H9 (cell line): ENCODE results near the gene ARHGEF7. TPM values are rescaled to one million over a fixed set of nuclear protein-coding genes. Genes with fewer than 3 reads are reported as not detected.

Experiments
- DNase-seq: peaks from one replicate; pipeline ENCODE4 v3.0.0-alpha.2; 2017
- H2AFZ ChIP-seq: one replicate; pipeline ENCODE4 v1.6.1; 2013; ENCODE audit warnings: mild to moderate bottlenecking, low read length, control low read depth, moderate library complexity
- H2AK5ac ChIP-seq: 2 replicates; pipeline ENCODE4 v1.6.1; 2013; ENCODE audit warnings: low read length, control low read depth, mixed read lengths; ENCODE audit not compliant: insufficient read length
- H2BK120ac ChIP-seq: one replicate; pipeline ENCODE4 v1.6.1; 2013; ENCODE audit warnings: low read depth, mild to moderate bottlenecking, low read length, control low read depth, inconsistent platforms; ENCODE audit not compliant: poor library complexity, severe bottlenecking
- H2BK12ac ChIP-seq: 2 replicates; pipeline ENCODE4 v1.6.1; 2013; ENCODE audit warnings: low read length, control low read depth, mixed read lengths, low read depth; ENCODE audit not compliant: insufficient read length
- H2BK15ac ChIP-seq: 2 replicates; pipeline ENCODE4 v1.6.1; 2013; ENCODE audit warnings: low read depth, low read length, control low read depth
- H2BK20ac ChIP-seq: one replicate; pipeline ENCODE4 v1.6.1; 2013; ENCODE audit warnings: low read depth, mild to moderate bottlenecking, low read length, control low read depth, inconsistent platforms; ENCODE audit not compliant: poor library complexity, severe bottlenecking
- H2BK5ac ChIP-seq: 2 replicates; pipeline ENCODE4 v1.6.1; 2013; ENCODE audit warnings: low read length, control low read depth, mixed read lengths; ENCODE audit not compliant: insufficient read length
- H3K14ac ChIP-seq: 2 replicates; pipeline ENCODE4 v1.6.1; 2013; ENCODE audit warnings: low read length, control low read depth; ENCODE audit not compliant: insufficient read depth
- H3K18ac ChIP-seq: 2 replicates; pipeline ENCODE4 v1.6.1; 2013; ENCODE audit warnings: low read depth, mild to moderate bottlenecking, mixed read lengths, low read length, control low read depth; ENCODE audit not compliant: insufficient read length
- H3K23ac ChIP-seq: 2 replicates; pipeline ENCODE4 v1.6.1; 2013; ENCODE audit warnings: low read length, control low read depth, mixed read lengths, low read depth; ENCODE audit not compliant: insufficient read length
- H3K23me2 ChIP-seq: 2 replicates; pipeline ENCODE4 v1.6.1; 2013; ENCODE audit warnings: low read depth, mild to moderate bottlenecking, mixed read lengths, low read length, control low read depth; ENCODE audit not compliant: insufficient read length, poor library complexity, severe bottlenecking
- H3K27ac ChIP-seq: 2 replicates; pipeline ENCODE4 v1.5.1; 2013; ENCODE audit warnings: low read length, control low read depth, mixed read lengths, low read depth; ENCODE audit not compliant: insufficient read length
- H3K27me3 ChIP-seq: 2 replicates; pipeline ENCODE4 v1.6.1; 2013; ENCODE audit warnings: low read length, control low read depth, inconsistent platforms; ENCODE audit not compliant: insufficient read depth
- H3K4ac ChIP-seq: 2 replicates; pipeline ENCODE4 v1.6.1; 2013; ENCODE audit warnings: low read depth, mild to moderate bottlenecking, control low read depth, inconsistent platforms, low read length, moderate library complexity
- H3K4me1 ChIP-seq: 2 replicates; pipeline ENCODE4 v1.6.1; 2013; ENCODE audit warnings: low read length, control low read depth, inconsistent platforms; ENCODE audit not compliant: insufficient read depth
- H3K4me2 ChIP-seq: 2 replicates; pipeline ENCODE4 v1.6.1; 2013; ENCODE audit warnings: low read length, control low read depth, mixed read lengths; ENCODE audit not compliant: insufficient read length, insufficient read depth
- H3K56ac ChIP-seq: 2 replicates; pipeline ENCODE4 v1.6.1; 2013; ENCODE audit warnings: low read depth, mild to moderate bottlenecking, mixed read lengths, low read length, control low read depth; ENCODE audit not compliant: insufficient read length
- H3K79me1 ChIP-seq: 2 replicates; pipeline ENCODE4 v1.6.1; 2013; ENCODE audit warnings: low read depth, mild to moderate bottlenecking, moderate library complexity, low read length, control low read depth, inconsistent platforms; ENCODE audit not compliant: insufficient read depth, poor library complexity, severe bottlenecking
- H3K79me2 ChIP-seq: 2 replicates; pipeline ENCODE4 v1.6.1; 2013; ENCODE audit warnings: low read length, control low read depth, inconsistent platforms; ENCODE audit not compliant: insufficient read depth
- H3K9ac ChIP-seq: 2 replicates; pipeline ENCODE4 v1.6.1; 2013; ENCODE audit warnings: low read length, control low read depth, mixed read lengths; ENCODE audit not compliant: insufficient read length; ENCODE audit errors: extremely low read depth
- H3K9me3 ChIP-seq: one replicate; pipeline ENCODE4 v1.6.1; 2013; ENCODE audit warnings: low read depth, low read length, inconsistent platforms; ENCODE audit not compliant: control insufficient read depth
- H3T11ph ChIP-seq: one replicate; pipeline ENCODE4 v1.6.1; 2013; ENCODE audit warnings: mild to moderate bottlenecking, low read length, control low read depth, inconsistent platforms
- H4K20me1 ChIP-seq: one replicate; pipeline ENCODE4 v1.6.1; 2013; ENCODE audit not compliant: control insufficient read depth, insufficient read length, insufficient read depth
- H4K5ac ChIP-seq: 2 replicates; pipeline ENCODE4 v1.6.1; 2013; ENCODE audit warnings: low read depth, mild to moderate bottlenecking, mixed read lengths, low read length, control low read depth; ENCODE audit not compliant: insufficient read length
- H4K8ac ChIP-seq: replicated peaks from 2 replicates; pipeline ENCODE4 v1.6.1; 2013; ENCODE audit warnings: low read length, control low read depth, mixed read lengths, low read depth; ENCODE audit not compliant: insufficient read length
- H4K91ac ChIP-seq: 2 replicates; pipeline ENCODE4 v1.6.1; 2013; ENCODE audit warnings: low read depth, mild to moderate bottlenecking, moderate library complexity, mixed read lengths, low read length, control low read depth; ENCODE audit not compliant: insufficient read length
- H3K27ac Mint-ChIP-seq, 3 experiments: 2 replicates in 2 of 3; 3 replicates in 1 of 3; pipeline ENCODE4 v1.8.0; 2020 to 2021; ENCODE audit warnings: mixed read lengths in 3 of 3, mild to moderate bottlenecking in 1 of 3, moderate library complexity in 1 of 3
- H3K27me3 Mint-ChIP-seq: 2 replicates; pipeline ENCODE4 v1.8.0; 2021; ENCODE audit warnings: low read depth, mild to moderate bottlenecking, moderate library complexity, mixed read lengths
- H3K36me3 Mint-ChIP-seq, 3 experiments: 2 replicates in 2 of 3; 3 replicates in 1 of 3; pipeline ENCODE4 v1.8.0; 2020 to 2021; ENCODE audit warnings: low read depth in 3 of 3, mixed read lengths in 3 of 3; ENCODE audit not compliant: insufficient read depth in 1 of 3
- H3K4me1 Mint-ChIP-seq, 2 experiments: 2 replicates each; pipeline ENCODE4 v1.8.0; 2020; ENCODE audit warnings: mixed read lengths in 2 of 2
- H3K4me3 Mint-ChIP-seq, 2 experiments: 2 replicates in 1 of 2; 3 replicates in 1 of 2; pipeline ENCODE4 v1.8.0; 2020 to 2021; ENCODE audit warnings: mild to moderate bottlenecking in 2 of 2, mixed read lengths in 2 of 2, moderate library complexity in 1 of 2
- H3K9me3 Mint-ChIP-seq, 2 experiments: 2 replicates in 1 of 2; 3 replicates in 1 of 2; pipeline ENCODE4 v1.8.0; 2020; ENCODE audit warnings: mild to moderate bottlenecking in 2 of 2, mixed read lengths in 2 of 2, moderate library complexity in 1 of 2
- WGBS: extraction: QIAGEN DNeasy Blood & Tissue Kit; methylation state at CpG from one replicate; pipeline ENCODE4 v1.1.7; 2013; ENCODE audit warnings: missing lambda C conversion rate, low lambda C conversion rate, mixed read lengths; ENCODE audit not compliant: insufficient read length; ENCODE audit errors: extremely low coverage; 5-methylcytosine and 5-hydroxymethylcytosine counted together
- total RNA-seq: library from RNA; stranded (reverse); gene quantifications from 2 replicates; pipeline ENCODE4 v1.2.1, GENCODE V29; 2021
- TF ChIP-seq, protein P1 (sequence below): fragments of 200-600 bp; sonication (generic); conservative IDR thresholded peaks from 3 replicates; pipeline ENCODE4 v1.8.0; 2021; ENCODE audit warnings: antibody characterized with exemption, mild to moderate bottlenecking

ARHGEF7 gene
- total RNA-seq, 1 experiment from 2014 or later, result 51.9 TPM

- no peak overlapping the region for H2BK20ac ChIP-seq
- H3K4me3 Mint-ChIP-seq, result no peak overlapping the region
- H2AFZ ChIP-seq, result no peak overlapping the region
- H3K23ac ChIP-seq, result no peak overlapping the region
- peaks cover 9% of the 10 kb centered on the region for H3K79me1 ChIP-seq
- no peak overlapping the region for H4K5ac ChIP-seq
- H3K9me3 Mint-ChIP-seq, result no peaks in the 10 kb centered on the region
- no peak overlapping the region for H2BK15ac ChIP-seq
- no CpG with 5 or more reads among the region's 8 CpGs for WGBS
- H4K91ac ChIP-seq, result no peak overlapping the region
- no peak overlapping the region for H3T11ph ChIP-seq
- no peak overlapping the region; a peak in 2 of 7 replicates for H3K27ac Mint-ChIP-seq
- no peaks in the 10 kb centered on the region; the same call in 1 of the 2 replicates for H3K4me1 ChIP-seq
- no peak overlapping the region for H3K9ac ChIP-seq
- H2BK120ac ChIP-seq, result no peak overlapping the region
- no peak overlapping the region for H3K14ac ChIP-seq
- no peak for DNase-seq
- H3K27ac ChIP-seq, result no peak overlapping the region
- no peak overlapping the region for H2BK5ac ChIP-seq
- H3K4me1 Mint-ChIP-seq, result peaks cover 8 to 11% of the 10 kb centered on the region in 2 experiments
- H3K9me3 ChIP-seq, result no peaks in the 10 kb centered on the region
- H3K4ac ChIP-seq, result no peak overlapping the region
- H4K8ac ChIP-seq, result no peak overlapping the region
- peaks cover 2% of the 10 kb centered on the region for H4K20me1 ChIP-seq
- no peak overlapping the region for H3K4me2 ChIP-seq
- H3K27me3 Mint-ChIP-seq, result no peaks in the 10 kb centered on the region
- H3K36me3 Mint-ChIP-seq, result peaks cover 5 to 11% (median 6%) of the 10 kb centered on the region in 3 experiments
- H3K56ac ChIP-seq, result no peak overlapping the region
- no peaks in the 10 kb centered on the region; the same call in 1 of the 2 replicates for H3K27me3 ChIP-seq
- TF ChIP-seq, protein P1, sequence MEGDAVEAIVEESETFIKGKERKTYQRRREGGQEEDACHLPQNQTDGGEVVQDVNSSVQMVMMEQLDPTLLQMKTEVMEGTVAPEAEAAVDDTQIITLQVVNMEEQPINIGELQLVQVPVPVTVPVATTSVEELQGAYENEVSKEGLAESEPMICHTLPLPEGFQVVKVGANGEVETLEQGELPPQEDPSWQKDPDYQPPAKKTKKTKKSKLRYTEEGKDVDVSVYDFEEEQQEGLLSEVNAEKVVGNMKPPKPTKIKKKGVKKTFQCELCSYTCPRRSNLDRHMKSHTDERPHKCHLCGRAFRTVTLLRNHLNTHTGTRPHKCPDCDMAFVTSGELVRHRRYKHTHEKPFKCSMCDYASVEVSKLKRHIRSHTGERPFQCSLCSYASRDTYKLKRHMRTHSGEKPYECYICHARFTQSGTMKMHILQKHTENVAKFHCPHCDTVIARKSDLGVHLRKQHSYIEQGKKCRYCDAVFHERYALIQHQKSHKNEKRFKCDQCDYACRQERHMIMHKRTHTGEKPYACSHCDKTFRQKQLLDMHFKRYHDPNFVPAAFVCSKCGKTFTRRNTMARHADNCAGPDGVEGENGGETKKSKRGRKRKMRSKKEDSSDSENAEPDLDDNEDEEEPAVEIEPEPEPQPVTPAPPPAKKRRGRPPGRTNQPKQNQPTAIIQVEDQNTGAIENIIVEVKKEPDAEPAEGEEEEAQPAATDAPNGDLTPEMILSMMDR, result no peak
- H3K18ac ChIP-seq, result no peak overlapping the region
- no peak overlapping the region for H2BK12ac ChIP-seq
- H3K23me2 ChIP-seq, result no peaks in the 10 kb centered on the region
- peaks cover 32% of the 10 kb centered on the region for H3K79me2 ChIP-seq
- no peak overlapping the region for H2AK5ac ChIP-seq
These were observed 61.3 kb downstream of the ARHGEF7 start for GRCh38 chr13:111176421-111176820.
